IMR-90 (cell line): ENCODE data around the gene KRTAP2-1. TPM values are rescaled to one million over a fixed set of nuclear protein-coding genes. Genes with fewer than 3 reads are reported as not detected.

Source experiments
- ATAC-seq: fragments of 200-7000 bp; cut with Tn5 transposase; 2 replicates; pipeline ENCODE4 v1.9.1; 2020; ENCODE audit warnings: low read depth, mild to moderate bottlenecking, moderate library complexity
- BruUV-seq: library from RNA; stranded (reverse); fragments of 400-500 nt; replicated peaks from 2 replicates; lab custom pipeline; 2021; lab: Mats Ljungman, UMichigan
- CTCF ChIA-PET: fragments of 300-600 bp; formaldehyde crosslinking; extraction: SDS; loops from one replicate; lab custom pipeline; 2021; ENCODE audit warnings: antibody characterized with exemption; lab: Yijun Ruan, JAX
- POLR2A ChIA-PET: fragments of 300-600 bp; sonication (Branson Sonifier 250); formaldehyde crosslinking; loops from one replicate; lab custom pipeline; 2022; ENCODE audit warnings: antibody characterized with exemption; ENCODE audit not compliant: unreplicated experiment; lab: Charles Lee
- DNase-seq: peaks from one replicate; pipeline ENCODE4 v3.0.0; 2013
- H2AFZ ChIP-seq: replicated peaks from 2 replicates; pipeline ENCODE3; 2013; ENCODE audit warnings: low read length, mild to moderate bottlenecking; ENCODE audit not compliant: poor library complexity
- H2AK5ac ChIP-seq: 2 replicates; pipeline ENCODE4 v1.6.1; 2013; ENCODE audit warnings: low read depth, low read length, inconsistent platforms
- H2AK9ac ChIP-seq: replicated peaks from 2 replicates; pipeline ENCODE3; 2013; ENCODE audit warnings: mild to moderate bottlenecking, low read depth, low read length, moderate library complexity; ENCODE audit not compliant: poor library complexity
- H2BK120ac ChIP-seq: 2 replicates; pipeline ENCODE4 v1.6.1; 2013; ENCODE audit warnings: low read depth, low read length, inconsistent platforms
- H2BK15ac ChIP-seq: 3 replicates; pipeline ENCODE4 v1.6.1; 2013; ENCODE audit warnings: low read depth, low read length, inconsistent platforms
- H2BK20ac ChIP-seq: 2 replicates; pipeline ENCODE4 v1.6.1; 2013; ENCODE audit warnings: low read depth, mild to moderate bottlenecking, inconsistent platforms, low read length, moderate library complexity
- H2BK5ac ChIP-seq: 2 replicates; pipeline ENCODE4 v1.6.1; 2013; ENCODE audit warnings: mild to moderate bottlenecking, low read depth, low read length, inconsistent platforms; ENCODE audit not compliant: poor library complexity, severe bottlenecking
- H3K14ac ChIP-seq: replicated peaks from 2 replicates; pipeline ENCODE4 v1.6.1; 2013; ENCODE audit warnings: low read depth, low read length, inconsistent platforms
- H3K18ac ChIP-seq: 2 replicates; pipeline ENCODE4 v1.6.1; 2013; ENCODE audit warnings: low read depth, low read length, control low read depth
- H3K23ac ChIP-seq: 2 replicates; pipeline ENCODE4 v1.6.1; 2013; ENCODE audit warnings: low read depth, low read length, inconsistent platforms
- H3K27ac ChIP-seq: 2 replicates; pipeline ENCODE4 v1.5.1; 2013; ENCODE audit warnings: mild to moderate bottlenecking, control low read depth, low read length; ENCODE audit not compliant: insufficient read depth
- H3K27me3 ChIP-seq: 2 replicates; pipeline ENCODE4 v1.6.1; 2013; ENCODE audit warnings: low read length; ENCODE audit not compliant: control insufficient read depth, insufficient read depth
- H3K36me3 ChIP-seq: 2 replicates; pipeline ENCODE4 v1.6.1; 2013; ENCODE audit warnings: low read length, mixed read lengths; ENCODE audit not compliant: control insufficient read depth, insufficient read depth
- H3K4ac ChIP-seq: 2 replicates; pipeline ENCODE4 v1.6.1; 2013; ENCODE audit warnings: low read depth, low read length, inconsistent platforms
- H3K4me1 ChIP-seq: 2 replicates; pipeline ENCODE4 v1.6.1; 2013; ENCODE audit warnings: low read length, mixed read lengths; ENCODE audit not compliant: control insufficient read depth, insufficient read depth
- H3K4me2 ChIP-seq: 2 replicates; pipeline ENCODE4 v1.6.1; 2013; ENCODE audit warnings: low read depth, mild to moderate bottlenecking, control low read depth, low read length, moderate library complexity
- H3K4me3 ChIP-seq: 2 replicates; pipeline ENCODE4 v1.5.1; 2013; ENCODE audit warnings: low read depth, mild to moderate bottlenecking, control low read depth, low read length, moderate library complexity; ENCODE audit not compliant: insufficient read depth
- H3K56ac ChIP-seq: 2 replicates; pipeline ENCODE4 v1.6.1; 2013; ENCODE audit warnings: low read length, inconsistent platforms; ENCODE audit not compliant: insufficient read depth; ENCODE audit errors: extremely low read depth
- H3K79me1 ChIP-seq, 2 experiments: 2 replicates each; pipeline ENCODE4 v1.6.1; 2013; ENCODE audit warnings: low read length in 2 of 2, inconsistent platforms in 1 of 2, low read depth in 1 of 2
- H3K9ac ChIP-seq: 2 replicates; pipeline ENCODE4 v1.6.1; 2013; ENCODE audit warnings: low read depth, low read length, control low read depth
- H3K9me1 ChIP-seq: 2 replicates; pipeline ENCODE4 v1.6.1; 2013; ENCODE audit warnings: low read length, inconsistent platforms; ENCODE audit not compliant: insufficient read depth
- H3K9me3 ChIP-seq: 2 replicates; pipeline ENCODE4 v1.6.1; 2013; ENCODE audit warnings: low read length; ENCODE audit not compliant: control insufficient read depth, insufficient read depth
- H4K20me1 ChIP-seq: 2 replicates; pipeline ENCODE4 v1.6.1; 2013; ENCODE audit warnings: low read length, inconsistent platforms; ENCODE audit not compliant: insufficient read depth
- H4K5ac ChIP-seq: 2 replicates; pipeline ENCODE4 v1.6.1; 2013; ENCODE audit warnings: mild to moderate bottlenecking, low read depth, low read length, control low read depth
- H4K8ac ChIP-seq, 2 experiments: 2 replicates each; pipeline ENCODE4 v1.6.1; 2013; ENCODE audit warnings: low read depth in 2 of 2, low read length in 2 of 2, control low read depth in 1 of 2, inconsistent platforms in 1 of 2
- H4K91ac ChIP-seq: 2 replicates; pipeline ENCODE4 v1.6.1; 2013; ENCODE audit warnings: low read depth, low read length, inconsistent platforms; ENCODE audit not compliant: insufficient read depth
- BHLHE40 ChIP-seq: fragments of 150-350 bp; IDR thresholded peaks from 2 replicates; pipeline ENCODE4 v1.6.1; 2016; ENCODE audit warnings: mild to moderate bottlenecking, low read depth, low read length
- CEBPB ChIP-seq: IDR thresholded peaks from 2 replicates; pipeline ENCODE4 v1.6.1; 2012; ENCODE audit warnings: low read depth, low read length, improper control_type of control experiment
- CHD1 ChIP-seq: IDR thresholded peaks from 2 replicates; pipeline ENCODE4 v1.6.1; 2012; ENCODE audit warnings: low read depth, low read length, improper control_type of control experiment
- FOS ChIP-seq: fragments of 150-350 bp; IDR thresholded peaks from 2 replicates; pipeline ENCODE4 v1.6.1; 2016; ENCODE audit warnings: low read depth, low read length
- MAZ ChIP-seq: IDR thresholded peaks from 2 replicates; pipeline ENCODE4 v1.6.1; 2012; ENCODE audit warnings: low read depth, mild to moderate bottlenecking, low read length, improper control_type of control experiment, moderate library complexity, borderline replicate concordance
- RAD21 ChIP-seq: IDR thresholded peaks from 2 replicates; pipeline ENCODE4 v1.6.1; 2012; ENCODE audit warnings: low read length, improper control_type of control experiment
- RCOR1 ChIP-seq: IDR thresholded peaks from 2 replicates; pipeline ENCODE4 v1.6.1; 2012; ENCODE audit warnings: mild to moderate bottlenecking, low read length, improper control_type of control experiment; ENCODE audit not compliant: insufficient replicate concordance
- RFX5 ChIP-seq: IDR thresholded peaks from 2 replicates; pipeline ENCODE4 v1.8.0; 2012; ENCODE audit warnings: low read depth, mild to moderate bottlenecking, low read length, moderate library complexity
- WGBS, 2 experiments: methylation state at CpG; one replicate each; pipeline versions ENCODE4 v1.1.5 to v1.1.7; 2013; ENCODE audit warnings: missing lambda C conversion rate in 2 of 2; ENCODE audit not compliant: insufficient read length in 1 of 2; ENCODE audit errors: extremely low coverage in 2 of 2; 5-methylcytosine and 5-hydroxymethylcytosine counted together
- dilution Hi-C: fragments of 300-500 bp; cut with HindIII; formaldehyde crosslinking; loops from one replicate; pipeline ENCODE4 v1.14.3; 2018; ENCODE audit warnings: low sequenced_read_pairs; ENCODE audit not compliant: unreplicated experiment
- in situ Hi-C: fragments of 300-500 bp; cut with MboI; formaldehyde crosslinking; loops from 3 replicates; pipeline ENCODE4 v1.14.3; 2019; ENCODE audit warnings: low sequenced_read_pairs, inconsistent platforms, mixed read lengths
- intact Hi-C: fragments of 100-400 bp; cut with micrococcal nuclease; formaldehyde crosslinking; loops from 2 replicates; pipeline ENCODE4 v1.10.0; 2022
- polyA plus RNA-seq, 3 experiments: library from polyadenylated mRNA; depleted of rRNA; stranded (reverse); fragments of >200 nt; gene quantifications; 2 replicates each; pipeline ENCODE4 v1.2.3, GENCODE V29; 2012; ENCODE audit warnings: low replicate concordance in 1 of 3
- total RNA-seq: library from RNA; depleted of rRNA; stranded (reverse); fragments of >200 nt; gene quantifications from 2 replicates; pipeline ENCODE4 v1.2.3, GENCODE V29; 2012

The KRTAP2-1 gene
- total and polyA plus RNA-seq, 2 of the 4 experiments (the other 2 are of a cell fraction): not detected

DNA sequence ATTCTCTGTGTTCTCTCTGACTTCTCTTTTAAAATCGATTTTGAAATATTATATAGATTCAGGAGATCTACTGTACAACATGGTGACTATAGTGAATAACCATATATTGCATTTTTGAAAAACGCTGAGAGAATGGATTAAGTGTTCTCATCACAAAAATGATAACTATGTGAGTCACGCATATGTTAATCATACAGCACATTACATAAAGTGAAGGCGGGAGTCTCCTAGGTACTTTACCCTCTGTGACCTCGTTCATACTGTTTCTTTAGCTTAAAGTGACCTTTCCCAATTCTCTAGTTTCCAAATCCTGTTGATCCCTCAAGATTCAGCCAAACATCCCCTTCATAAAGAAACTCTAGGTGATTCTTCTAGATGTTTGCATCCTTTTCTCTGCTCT lies 44.3 kb downstream of the KRTAP2-1 start:
- H3K36me3 ChIP-seq: no peaks in the 10 kb centered on the region
- in situ Hi-C loops (no loop called here), dilution Hi-C loops (no loop called here), intact Hi-C loops (no loop called here)
- H3K18ac ChIP-seq: no peak overlapping the region
- ATAC-seq (no peak), DNase-seq (peak; percentile 17)
- no peaks in the 10 kb centered on the region for H3K27me3 ChIP-seq
- no TSS peak for BruUV-seq
- H3K4ac ChIP-seq: no peak overlapping the region
- POLR2A ChIA-PET: no interaction called here
- H4K91ac ChIP-seq: no peak overlapping the region
- H3K9ac ChIP-seq: no peak overlapping the region
- H3K4me1 ChIP-seq: no peaks in the 10 kb centered on the region
- no peaks in the 10 kb centered on the region for H3K9me3 ChIP-seq
- no peak overlapping the region for H2BK20ac ChIP-seq
- H2AK5ac ChIP-seq: no peak overlapping the region
- no peaks in the 10 kb centered on the region for H4K20me1 ChIP-seq
- no peak overlapping the region for H2BK5ac ChIP-seq
- H2AFZ ChIP-seq: no peak overlapping the region
- H3K56ac ChIP-seq: no peak overlapping the region
- no peak overlapping the region for H3K4me3 ChIP-seq
- H2BK120ac ChIP-seq: no peak overlapping the region
- 0% methylated on average over 1 of the region's 5 CpGs; no CpG with 5 or more reads in 1 of the 2 experiments for WGBS, 2 experiments
- H3K79me1 ChIP-seq: no peaks in the 10 kb centered on the region
- CTCF ChIA-PET: no interaction called here
- no peak overlapping the region for H3K14ac ChIP-seq
- H3K23ac ChIP-seq: no peak overlapping the region
- no peak overlapping the region for H2AK9ac ChIP-seq
- no peak overlapping the region for H4K8ac ChIP-seq
- no peak overlapping the region for H3K27ac ChIP-seq
- H2BK15ac ChIP-seq: no peak overlapping the region
- no peak overlapping the region for H4K5ac ChIP-seq
- H3K9me1 ChIP-seq: no peaks in the 10 kb centered on the region
- H3K4me2 ChIP-seq: no peak overlapping the region
- TF ChIP-seq CHD1 (no peak), BHLHE40 (no peak), FOS (no peak), RFX5 (no peak), MAZ (no peak), RAD21 (no peak), CEBPB (no peak), RCOR1 (no peak)
